HEK293 (cell line): ENCODE results near the gene CRYGN.

Experiments
- CTCF ChIA-PET: fragments of 350-600 bp; formaldehyde crosslinking; extraction: SDS; loops from one replicate; lab custom pipeline; 2021; ENCODE audit warnings: antibody characterized with exemption; lab: Yijun Ruan, JAX
- POLR2A ChIA-PET: fragments of 300-600 bp; formaldehyde crosslinking; extraction: SDS; loops from one replicate; lab custom pipeline; 2020; ENCODE audit warnings: antibody characterized with exemption, inconsistent platforms; lab: Yijun Ruan, JAX
- H3K27ac ChIP-seq: fragments of 200-500 bp; sonication (Bioruptor generic); 2 replicates; pipeline ENCODE4 v1.5.1; 2014; ENCODE audit warnings: low read depth, low read length, control low read depth, inconsistent platforms; ENCODE audit errors: extremely low read depth
- H3K36me3 ChIP-seq, 2 experiments: fragments of 200-500 bp in 1 of 2; sonication (Bioruptor generic) in 1 of 2; 1 replicate in 1 of 2; 2 replicates in 1 of 2; pipeline ENCODE4 v1.5.1; 2014 to 2017; ENCODE audit warnings: inconsistent platforms in 2 of 2, low read length in 2 of 2; ENCODE audit not compliant: control insufficient read depth in 2 of 2, insufficient read depth in 1 of 2
- H3K4me1 ChIP-seq: fragments of 200-500 bp; sonication (Bioruptor generic); 2 replicates; pipeline ENCODE4 v1.5.1; 2014; ENCODE audit warnings: mild to moderate bottlenecking, low read length, inconsistent platforms; ENCODE audit not compliant: control insufficient read depth, insufficient read depth
- H3K4me3 ChIP-seq: 2 replicates; pipeline ENCODE4 v1.5.1; 2011; ENCODE audit warnings: low read depth, mild to moderate bottlenecking, control low read depth, low read length, moderate library complexity
- H3K9me3 ChIP-seq: fragments of 200-500 bp; sonication (Bioruptor generic); 2 replicates; pipeline ENCODE4 v1.5.1; 2014; ENCODE audit warnings: low read depth, low read length, inconsistent platforms; ENCODE audit not compliant: control insufficient read depth, insufficient read depth
- HOXA7 ChIP-seq: sonication (generic); formaldehyde crosslinking; IDR thresholded peaks from 2 replicates; pipeline ENCODE4 v1.8.1; 2022; ENCODE audit warnings: missing genetic modification reagents, borderline replicate concordance
- TRIM28 ChIP-seq: IDR thresholded peaks from 2 replicates; pipeline ENCODE4 v1.6.1; 2011; ENCODE audit warnings: low read length, control low read depth, borderline replicate concordance
- WT1 ChIP-seq: fragments of 450-650 bp; formaldehyde crosslinking; IDR thresholded peaks from 2 replicates; pipeline ENCODE4 v1.5.1; 2016; ENCODE audit warnings: missing biosample characterization, missing genetic modification characterization
- ZBTB8A ChIP-seq: fragments of 450-650 bp; formaldehyde crosslinking; IDR thresholded peaks from 2 replicates; pipeline ENCODE4 v1.5.1; 2016; ENCODE audit warnings: missing biosample characterization, missing genetic modification characterization
- ZFP69B ChIP-seq: fragments of 450-650 bp; formaldehyde crosslinking; IDR thresholded peaks from 2 replicates; pipeline ENCODE4 v1.5.1; 2016; ENCODE audit warnings: missing biosample characterization, missing genetic modification characterization
- ZNF121 ChIP-seq: fragments of 450-650 bp; formaldehyde crosslinking; IDR thresholded peaks from 2 replicates; pipeline ENCODE4 v1.5.1; 2016; ENCODE audit warnings: missing biosample characterization, missing genetic modification characterization
- ZNF174 ChIP-seq: fragments of 450-650 bp; formaldehyde crosslinking; IDR thresholded peaks from 2 replicates; pipeline ENCODE4 v1.5.0; 2017; ENCODE audit warnings: missing biosample characterization, mild to moderate bottlenecking, missing genetic modification characterization
- ZNF175 ChIP-seq: fragments of 450-650 bp; formaldehyde crosslinking; IDR thresholded peaks from 2 replicates; pipeline ENCODE4 v1.5.1; 2016; ENCODE audit warnings: missing biosample characterization, missing genetic modification characterization
- ZNF248 ChIP-seq: fragments of 450-650 bp; formaldehyde crosslinking; IDR thresholded peaks from 2 replicates; pipeline ENCODE4 v1.5.1; 2017; ENCODE audit warnings: missing biosample characterization, missing genetic modification characterization
- ZNF274 ChIP-seq, 2 experiments: fragments of 200-500 bp in 1 of 2; fragments of 450-650 bp in 1 of 2; sonication (Bioruptor generic) in 1 of 2; formaldehyde crosslinking in 1 of 2; IDR thresholded peaks; 2 replicates each; pipeline versions ENCODE4 v1.5.1 to v1.6.1; 2014 to 2016; ENCODE audit warnings: borderline replicate concordance in 1 of 2, inconsistent platforms in 1 of 2, low read length in 1 of 2, missing biosample characterization in 1 of 2, missing genetic modification characterization in 1 of 2
- ZNF529 ChIP-seq: fragments of 450-650 bp; formaldehyde crosslinking; IDR thresholded peaks from 2 replicates; pipeline ENCODE4 v1.5.1; 2017; ENCODE audit warnings: missing genetic modification characterization, missing biosample characterization; ENCODE audit not compliant: insufficient replicate concordance
- ZNF548 ChIP-seq: fragments of 450-650 bp; formaldehyde crosslinking; IDR thresholded peaks from 2 replicates; pipeline ENCODE4 v1.5.1; 2016; ENCODE audit warnings: missing biosample characterization, missing genetic modification characterization
- ZNF777 ChIP-seq: fragments of 450-650 bp; formaldehyde crosslinking; IDR thresholded peaks from 2 replicates; pipeline ENCODE4 v1.5.1; 2017; ENCODE audit warnings: missing biosample characterization, missing genetic modification characterization, borderline replicate concordance
- ZSCAN16 ChIP-seq: fragments of 450-650 bp; formaldehyde crosslinking; IDR thresholded peaks from 2 replicates; pipeline ENCODE4 v1.5.1; 2016; ENCODE audit warnings: missing biosample characterization, missing genetic modification characterization
- TF ChIP-seq, protein P1 (sequence below): fragments of 450-650 bp; formaldehyde crosslinking; IDR thresholded peaks from 2 replicates; pipeline ENCODE4 v1.5.1; 2016; ENCODE audit warnings: missing biosample characterization, missing genetic modification characterization
- TF ChIP-seq, protein P2 (sequence below): fragments of 450-650 bp; formaldehyde crosslinking; IDR thresholded peaks from 2 replicates; pipeline ENCODE4 v1.5.1; 2016; ENCODE audit warnings: missing biosample characterization, missing genetic modification characterization, low read depth
- TF ChIP-seq, protein P3 (sequence below): fragments of 450-650 bp; formaldehyde crosslinking; IDR thresholded peaks from 2 replicates; pipeline ENCODE4 v1.5.1; 2017; ENCODE audit warnings: missing biosample characterization, missing genetic modification characterization
- TF ChIP-seq, protein P4 (sequence below): fragments of 450-650 bp; IDR thresholded peaks from 2 replicates; pipeline ENCODE4 v1.5.1; 2018; ENCODE audit warnings: missing biosample characterization, missing genetic modification characterization
- TF ChIP-seq, protein P5 (sequence below): fragments of 450-650 bp; formaldehyde crosslinking; IDR thresholded peaks from 2 replicates; pipeline ENCODE4 v1.5.1; 2017; ENCODE audit warnings: missing biosample characterization, missing genetic modification characterization
- TF ChIP-seq, protein P6 (sequence below): fragments of 450-650 bp; IDR thresholded peaks from 2 replicates; pipeline ENCODE4 v1.5.1; 2018; ENCODE audit warnings: missing biosample characterization, mild to moderate bottlenecking, missing genetic modification characterization

CRYGN gene

DNA sequence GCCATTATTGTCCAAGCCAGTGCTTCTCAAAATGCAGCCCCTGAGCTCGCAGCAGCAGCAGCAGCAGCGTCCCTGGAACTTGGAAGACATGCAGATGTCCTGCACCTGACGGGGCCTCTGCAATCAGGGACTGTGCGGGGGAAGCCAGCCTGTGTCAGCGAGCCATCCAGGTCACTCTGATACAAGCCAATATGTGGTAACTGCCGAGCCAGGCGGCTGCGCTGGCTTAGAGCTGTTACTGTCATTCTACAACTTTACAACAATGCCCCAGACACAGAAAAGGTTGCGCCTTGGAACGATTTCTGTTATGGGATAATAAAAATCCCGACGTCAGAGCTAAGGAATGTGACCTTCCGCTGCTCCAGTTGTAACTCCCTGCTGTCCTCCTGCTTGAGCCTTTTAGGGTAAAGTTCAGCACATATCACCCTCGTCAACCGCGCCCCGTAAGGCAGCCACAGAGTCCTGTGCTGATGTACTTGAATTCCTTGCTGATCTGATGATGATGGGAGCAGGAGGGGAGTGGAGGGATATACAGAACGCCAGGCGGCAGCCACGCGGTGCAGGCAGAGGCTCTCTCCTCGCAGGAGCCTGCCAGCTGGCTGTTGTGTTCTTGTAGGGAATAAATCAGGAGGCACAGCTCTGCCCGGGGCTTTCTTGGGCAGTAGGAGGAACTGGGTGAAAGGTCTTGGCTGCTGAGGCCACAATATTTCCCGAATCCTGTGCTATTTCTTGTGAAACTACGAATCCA is 20.0 kb upstream of the CRYGN start:
- H3K4me1 ChIP-seq: no peaks in the 10 kb centered on the region; the same call in 1 of the 2 replicates
- H3K4me3 ChIP-seq: peak overlapping the region; percentile 22
- ChIA-PET CTCF (interaction anchor here (0.7 to 3.1 kb wide), 5 partner anchors 11 to 299 kb away, joined by 3 to 8 read pairs (median 3); no protein-coding TSS in a partner anchor), POLR2A (interaction anchor here (0.6 to 1.6 kb wide), 8 partner anchors 32 to 416 kb away, joined by 3 to 8 read pairs (median 3); partner anchors contain the start of gene RHEB)
- no peak overlapping the region for H3K27ac ChIP-seq
- peaks cover 0 to 8% of the 10 kb centered on the region in 2 experiments; a peak in 1 of 3 replicates for H3K36me3 ChIP-seq
- no peaks in the 10 kb centered on the region for H3K9me3 ChIP-seq
- TF ChIP-seq, protein P1, sequence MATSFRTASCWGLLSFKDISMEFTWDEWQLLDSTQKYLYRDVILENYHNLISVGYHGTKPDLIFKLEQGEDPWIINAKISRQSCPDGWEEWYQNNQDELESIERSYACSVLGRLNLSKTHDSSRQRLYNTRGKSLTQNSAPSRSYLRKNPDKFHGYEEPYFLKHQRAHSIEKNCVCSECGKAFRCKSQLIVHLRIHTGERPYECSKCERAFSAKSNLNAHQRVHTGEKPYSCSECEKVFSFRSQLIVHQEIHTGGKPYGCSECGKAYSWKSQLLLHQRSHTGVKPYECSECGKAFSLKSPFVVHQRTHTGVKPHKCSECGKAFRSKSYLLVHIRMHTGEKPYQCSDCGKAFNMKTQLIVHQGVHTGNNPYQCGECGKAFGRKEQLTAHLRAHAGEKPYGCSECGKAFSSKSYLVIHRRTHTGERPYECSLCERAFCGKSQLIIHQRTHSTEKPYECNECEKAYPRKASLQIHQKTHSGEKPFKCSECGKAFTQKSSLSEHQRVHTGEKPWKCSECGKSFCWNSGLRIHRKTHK (tag by site-specific recombination): no peak
- no peak for TF ChIP-seq ZNF529 (tag by site-specific recombination)
- no peak for TF ChIP-seq ZNF777 (tag by site-specific recombination)
- TF ChIP-seq, protein P2, sequence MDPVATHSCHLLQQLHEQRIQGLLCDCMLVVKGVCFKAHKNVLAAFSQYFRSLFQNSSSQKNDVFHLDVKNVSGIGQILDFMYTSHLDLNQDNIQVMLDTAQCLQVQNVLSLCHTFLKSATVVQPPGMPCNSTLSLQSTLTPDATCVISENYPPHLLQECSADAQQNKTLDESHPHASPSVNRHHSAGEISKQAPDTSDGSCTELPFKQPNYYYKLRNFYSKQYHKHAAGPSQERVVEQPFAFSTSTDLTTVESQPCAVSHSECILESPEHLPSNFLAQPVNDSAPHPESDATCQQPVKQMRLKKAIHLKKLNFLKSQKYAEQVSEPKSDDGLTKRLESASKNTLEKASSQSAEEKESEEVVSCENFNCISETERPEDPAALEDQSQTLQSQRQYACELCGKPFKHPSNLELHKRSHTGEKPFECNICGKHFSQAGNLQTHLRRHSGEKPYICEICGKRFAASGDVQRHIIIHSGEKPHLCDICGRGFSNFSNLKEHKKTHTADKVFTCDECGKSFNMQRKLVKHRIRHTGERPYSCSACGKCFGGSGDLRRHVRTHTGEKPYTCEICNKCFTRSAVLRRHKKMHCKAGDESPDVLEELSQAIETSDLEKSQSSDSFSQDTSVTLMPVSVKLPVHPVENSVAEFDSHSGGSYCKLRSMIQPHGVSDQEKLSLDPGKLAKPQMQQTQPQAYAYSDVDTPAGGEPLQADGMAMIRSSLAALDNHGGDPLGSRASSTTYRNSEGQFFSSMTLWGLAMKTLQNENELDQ (tag by site-specific recombination): no peak
- TF ChIP-seq WT1 (tag by site-specific recombination): peak; percentile 83
- no peak for TF ChIP-seq ZFP69B (tag by site-specific recombination)
- TF ChIP-seq ZBTB8A (tag by site-specific recombination): 0 out of 2 replicates have a peak, but pooled peaks have one; percentile 12
- no peak for TF ChIP-seq ZNF175 (tag by site-specific recombination)
- TF ChIP-seq ZSCAN16 (tag by site-specific recombination): 0 out of 2 replicates have a peak, but pooled peaks have one; percentile 38
- TF ChIP-seq, protein P3, sequence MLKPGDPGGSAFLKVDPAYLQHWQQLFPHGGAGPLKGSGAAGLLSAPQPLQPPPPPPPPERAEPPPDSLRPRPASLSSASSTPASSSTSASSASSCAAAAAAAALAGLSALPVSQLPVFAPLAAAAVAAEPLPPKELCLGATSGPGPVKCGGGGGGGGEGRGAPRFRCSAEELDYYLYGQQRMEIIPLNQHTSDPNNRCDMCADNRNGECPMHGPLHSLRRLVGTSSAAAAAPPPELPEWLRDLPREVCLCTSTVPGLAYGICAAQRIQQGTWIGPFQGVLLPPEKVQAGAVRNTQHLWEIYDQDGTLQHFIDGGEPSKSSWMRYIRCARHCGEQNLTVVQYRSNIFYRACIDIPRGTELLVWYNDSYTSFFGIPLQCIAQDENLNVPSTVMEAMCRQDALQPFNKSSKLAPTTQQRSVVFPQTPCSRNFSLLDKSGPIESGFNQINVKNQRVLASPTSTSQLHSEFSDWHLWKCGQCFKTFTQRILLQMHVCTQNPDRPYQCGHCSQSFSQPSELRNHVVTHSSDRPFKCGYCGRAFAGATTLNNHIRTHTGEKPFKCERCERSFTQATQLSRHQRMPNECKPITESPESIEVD: peak; percentile 19; the same call in 1 of the 2 replicates
- no peak for TF ChIP-seq ZNF274 (IDR thresholded peaks at IDR 0.05; ENCODE audit: low read length)
- no peak for TF ChIP-seq ZNF274 (tag by site-specific recombination; IDR thresholded peaks at IDR 0.05; ENCODE audit: borderline replicate concordance)
- TF ChIP-seq, protein P4, sequence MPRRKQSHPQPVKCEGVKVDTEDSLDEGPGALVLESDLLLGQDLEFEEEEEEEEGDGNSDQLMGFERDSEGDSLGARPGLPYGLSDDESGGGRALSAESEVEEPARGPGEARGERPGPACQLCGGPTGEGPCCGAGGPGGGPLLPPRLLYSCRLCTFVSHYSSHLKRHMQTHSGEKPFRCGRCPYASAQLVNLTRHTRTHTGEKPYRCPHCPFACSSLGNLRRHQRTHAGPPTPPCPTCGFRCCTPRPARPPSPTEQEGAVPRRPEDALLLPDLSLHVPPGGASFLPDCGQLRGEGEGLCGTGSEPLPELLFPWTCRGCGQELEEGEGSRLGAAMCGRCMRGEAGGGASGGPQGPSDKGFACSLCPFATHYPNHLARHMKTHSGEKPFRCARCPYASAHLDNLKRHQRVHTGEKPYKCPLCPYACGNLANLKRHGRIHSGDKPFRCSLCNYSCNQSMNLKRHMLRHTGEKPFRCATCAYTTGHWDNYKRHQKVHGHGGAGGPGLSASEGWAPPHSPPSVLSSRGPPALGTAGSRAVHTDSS (tag by site-specific recombination): peak; percentile 86
- no peak for TF ChIP-seq HOXA7
- TF ChIP-seq, protein P5, sequence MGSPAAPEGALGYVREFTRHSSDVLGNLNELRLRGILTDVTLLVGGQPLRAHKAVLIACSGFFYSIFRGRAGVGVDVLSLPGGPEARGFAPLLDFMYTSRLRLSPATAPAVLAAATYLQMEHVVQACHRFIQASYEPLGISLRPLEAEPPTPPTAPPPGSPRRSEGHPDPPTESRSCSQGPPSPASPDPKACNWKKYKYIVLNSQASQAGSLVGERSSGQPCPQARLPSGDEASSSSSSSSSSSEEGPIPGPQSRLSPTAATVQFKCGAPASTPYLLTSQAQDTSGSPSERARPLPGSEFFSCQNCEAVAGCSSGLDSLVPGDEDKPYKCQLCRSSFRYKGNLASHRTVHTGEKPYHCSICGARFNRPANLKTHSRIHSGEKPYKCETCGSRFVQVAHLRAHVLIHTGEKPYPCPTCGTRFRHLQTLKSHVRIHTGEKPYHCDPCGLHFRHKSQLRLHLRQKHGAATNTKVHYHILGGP: no peak
- no peak for TF ChIP-seq ZNF121 (tag by site-specific recombination)
- TF ChIP-seq TRIM28: peak; percentile 97
- TF ChIP-seq, protein P6, sequence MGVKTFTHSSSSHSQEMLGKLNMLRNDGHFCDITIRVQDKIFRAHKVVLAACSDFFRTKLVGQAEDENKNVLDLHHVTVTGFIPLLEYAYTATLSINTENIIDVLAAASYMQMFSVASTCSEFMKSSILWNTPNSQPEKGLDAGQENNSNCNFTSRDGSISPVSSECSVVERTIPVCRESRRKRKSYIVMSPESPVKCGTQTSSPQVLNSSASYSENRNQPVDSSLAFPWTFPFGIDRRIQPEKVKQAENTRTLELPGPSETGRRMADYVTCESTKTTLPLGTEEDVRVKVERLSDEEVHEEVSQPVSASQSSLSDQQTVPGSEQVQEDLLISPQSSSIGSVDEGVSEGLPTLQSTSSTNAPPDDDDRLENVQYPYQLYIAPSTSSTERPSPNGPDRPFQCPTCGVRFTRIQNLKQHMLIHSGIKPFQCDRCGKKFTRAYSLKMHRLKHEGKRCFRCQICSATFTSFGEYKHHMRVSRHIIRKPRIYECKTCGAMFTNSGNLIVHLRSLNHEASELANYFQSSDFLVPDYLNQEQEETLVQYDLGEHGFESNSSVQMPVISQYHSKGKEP (tag by site-specific recombination): no peak
- TF ChIP-seq ZNF174 (tag by site-specific recombination): no peak
- TF ChIP-seq ZNF248 (tag by site-specific recombination): no peak
- no peak for TF ChIP-seq ZNF548 (tag by site-specific recombination)
